NCI-H2196 (cell line): Measurements from ENCODE around the gene HSBP1L1.
A peak's percentile ranks its signal among the peaks of the same experiment; 100 is the strongest.
"Not testable (repeated sequence)": the region's sequence is repeated elsewhere in the genome, so short reads cannot be mapped to it uniquely, and the experiment has no call there.

Experiments
- DNase-seq: peaks from one replicate; lab custom pipeline; 2025; ENCODE audit not compliant: unreplicated experiment; lab: John Stamatoyannopoulos, UW

Gene HSBP1L1

GRCh38 chr18:79983253-79983652 is 18.8 kb downstream of the HSBP1L1 start:
- no peak for DNase-seq

GRCh38 chr18:79983793-79984192 is 19.4 kb downstream of the HSBP1L1 start:
- no peak for DNase-seq

DNA sequence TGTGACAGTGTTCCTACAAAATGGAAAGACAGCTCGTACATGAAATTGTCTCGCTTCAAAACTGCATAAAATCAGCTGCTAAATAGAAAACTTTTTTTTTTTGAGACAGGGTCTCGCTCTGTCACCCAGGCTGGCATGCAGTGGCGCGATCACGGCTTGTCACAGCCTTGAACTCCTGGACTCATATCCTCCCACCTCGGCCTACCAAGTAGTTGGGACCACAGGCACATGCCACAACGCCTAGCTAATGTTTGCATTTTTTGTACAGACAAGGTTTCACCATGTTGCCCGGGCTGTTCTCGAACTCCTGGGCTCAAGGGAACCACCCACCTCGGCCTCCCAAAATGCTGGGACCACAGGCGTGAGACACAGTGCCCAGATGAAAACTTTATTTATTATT is 20.7 kb downstream of the HSBP1L1 start:
- DNase-seq: no peak

DNA sequence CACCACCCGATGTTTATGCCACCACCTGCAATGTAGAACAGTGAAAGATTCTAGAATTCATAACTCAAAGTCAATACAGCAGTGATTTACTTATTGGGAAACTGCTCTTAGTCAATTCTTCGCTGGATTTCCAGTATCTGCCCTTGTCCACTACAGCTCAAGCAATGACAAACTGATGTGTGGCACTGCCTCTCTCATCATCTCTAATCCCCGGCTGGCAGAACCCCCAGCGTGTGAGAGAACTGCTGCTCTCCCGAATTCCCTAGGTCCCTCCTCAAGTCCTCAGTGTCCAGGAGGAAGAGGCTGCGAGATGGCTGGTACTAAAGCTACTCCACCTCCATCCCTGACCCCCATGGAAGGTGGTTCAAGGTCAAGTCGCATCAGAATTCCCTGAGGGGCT is 22.3 kb downstream of the HSBP1L1 start:
- no peak for DNase-seq

DNA sequence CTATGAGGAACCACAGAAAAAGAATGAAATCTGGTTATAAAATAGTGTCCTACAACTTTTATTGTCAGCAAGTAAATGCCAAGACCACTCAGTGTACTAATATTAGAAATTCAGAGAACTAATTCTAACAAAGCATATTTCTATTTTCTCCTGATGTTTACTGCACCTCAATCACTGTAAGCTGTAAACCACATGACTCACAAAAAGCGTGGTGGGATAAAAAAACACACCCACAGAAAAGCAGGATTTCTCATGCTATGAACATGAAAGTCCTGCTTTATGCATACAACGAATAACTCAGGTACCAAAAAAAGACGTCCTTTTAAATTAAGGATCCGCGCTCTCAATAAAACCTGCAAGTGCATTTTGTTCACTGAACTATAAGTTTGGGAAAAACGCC is 23.1 kb downstream of the HSBP1L1 start:
- no peak for DNase-seq

- peak; percentile 73 for DNase-seq
Measured at GRCh38 chr18:79988071-79988450, 23.6 kb downstream of the HSBP1L1 start.

DNA sequence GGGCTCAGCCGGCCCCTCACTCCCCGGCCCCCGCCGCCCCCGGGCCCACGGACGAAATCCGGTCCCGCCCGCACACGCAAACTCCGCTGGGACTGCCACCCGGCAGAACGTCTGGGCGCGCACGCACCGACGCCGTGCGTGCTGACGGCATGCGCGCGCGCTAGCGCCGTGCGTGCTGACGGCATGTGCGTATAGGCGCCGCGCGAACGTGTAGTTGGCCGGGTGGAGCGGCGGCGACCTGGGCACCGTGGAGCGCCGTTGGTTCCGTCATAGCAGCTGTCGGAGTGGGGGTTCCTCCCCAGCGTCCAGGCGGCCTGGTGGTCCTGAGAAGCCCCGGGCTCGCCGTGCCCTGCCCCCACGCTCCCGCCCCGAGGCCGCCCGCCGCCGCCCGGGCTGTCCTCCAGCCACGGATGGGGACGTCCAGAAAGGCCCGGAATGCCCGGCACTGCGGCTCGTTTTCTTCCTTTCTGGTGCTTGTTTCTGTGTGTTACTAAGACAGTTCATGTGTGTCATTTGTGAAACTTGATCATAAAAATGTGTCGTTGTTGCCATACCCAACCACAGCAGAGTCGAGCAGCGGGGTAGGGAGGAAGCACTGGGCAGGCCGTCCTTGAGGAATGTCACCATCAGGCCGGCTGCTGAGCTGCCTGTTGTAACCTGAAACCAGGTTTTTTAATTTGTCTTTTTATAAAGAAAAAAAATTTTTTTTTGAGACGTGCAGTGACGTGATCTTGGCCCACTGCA is 24.2 kb downstream of the HSBP1L1 start, which contains the start of gene TXNL4A:
TXNL4A (minus strand) TSS at position 113 of the 744 bp plus-strand sequence. CDS start 171 bp downstream, outside the sequence.
- peak; percentile 89 for DNase-seq

GRCh38 chr18:79989195-79989497 is 24.7 kb downstream of the HSBP1L1 start:
- no peak for DNase-seq

GRCh38 chr18:79991494-79991893 is 27.1 kb downstream of the HSBP1L1 start:
- DNase-seq: no peak

- DNase-seq: not testable (repeated sequence)
Measured at GRCh38 chr18:79999701-80000100, 35.3 kb downstream of the HSBP1L1 start.

GRCh38 chr18:80000877-80001276 is 36.4 kb downstream of the HSBP1L1 start:
- DNase-seq: no peak

DNA sequence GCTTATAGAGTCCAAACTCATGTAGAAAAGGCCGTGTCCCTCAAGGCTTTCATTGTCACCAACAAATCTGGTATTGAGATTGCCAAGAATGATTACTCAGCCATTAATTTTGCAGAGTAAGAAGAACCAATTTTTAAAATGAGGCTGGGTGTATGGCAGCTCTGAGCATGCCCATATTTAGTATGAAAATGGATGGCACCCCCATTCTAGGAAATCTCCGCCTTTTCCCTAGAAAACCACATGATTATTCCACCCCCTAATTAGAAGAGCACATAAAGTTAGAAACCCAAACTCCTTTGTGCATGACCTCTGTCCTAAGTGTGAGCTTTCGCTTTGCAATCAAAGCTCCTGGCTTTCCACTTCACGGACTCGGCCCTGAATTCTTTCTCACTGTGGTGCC is 38.0 kb downstream of the HSBP1L1 start:
- no peak for DNase-seq

- DNase-seq: no peak
Measured at GRCh38 chr18:80004600-80005342, 40.3 kb downstream of the HSBP1L1 start.

- DNase-seq: peak; percentile 25
Measured at GRCh38 chr18:80006724-80007123, 42.3 kb downstream of the HSBP1L1 start.

DNA sequence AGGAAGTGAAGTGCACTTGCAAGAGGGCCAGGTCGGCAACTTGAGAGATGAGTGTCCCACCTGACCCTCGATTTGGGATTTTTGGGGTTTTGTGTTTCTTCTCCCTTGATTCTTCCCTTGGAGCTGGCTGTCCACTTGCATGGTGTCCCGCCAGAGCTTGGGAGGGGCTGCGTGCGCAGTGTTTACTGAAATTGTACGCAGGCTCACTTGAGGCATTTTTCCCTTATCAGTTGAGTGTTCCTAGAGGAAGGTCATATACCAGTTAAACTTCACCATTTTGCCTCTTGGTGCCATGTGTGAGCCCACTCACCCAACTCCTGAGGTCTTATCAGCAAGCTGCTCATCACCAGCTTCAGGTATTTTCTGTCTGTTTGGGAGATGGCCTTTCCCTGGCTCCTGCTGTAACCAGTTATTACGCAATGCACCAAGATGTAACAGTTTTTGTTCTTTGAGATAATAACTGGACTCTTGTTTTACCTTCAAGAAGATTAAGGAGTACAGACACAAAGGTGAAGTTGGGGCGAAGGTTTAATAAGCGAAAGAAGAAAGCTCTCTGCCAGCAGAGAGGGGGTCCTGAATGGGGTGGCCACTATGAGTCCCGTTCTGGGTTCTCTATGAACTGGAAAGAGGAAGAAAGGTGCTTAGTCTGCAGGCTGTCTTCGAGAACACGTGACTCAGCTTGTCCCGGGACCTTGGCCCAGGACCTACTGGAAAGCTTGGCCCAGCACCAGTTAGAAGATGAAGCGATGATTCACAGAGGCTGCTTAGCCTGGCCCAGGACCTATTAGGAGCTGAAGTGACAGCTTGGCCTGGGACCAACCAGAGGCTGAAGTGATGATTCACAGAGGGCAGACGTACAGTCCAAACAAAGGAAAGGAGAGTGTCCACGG is 45.5 kb downstream of the HSBP1L1 start:
- DNase-seq: no peak

DNA sequence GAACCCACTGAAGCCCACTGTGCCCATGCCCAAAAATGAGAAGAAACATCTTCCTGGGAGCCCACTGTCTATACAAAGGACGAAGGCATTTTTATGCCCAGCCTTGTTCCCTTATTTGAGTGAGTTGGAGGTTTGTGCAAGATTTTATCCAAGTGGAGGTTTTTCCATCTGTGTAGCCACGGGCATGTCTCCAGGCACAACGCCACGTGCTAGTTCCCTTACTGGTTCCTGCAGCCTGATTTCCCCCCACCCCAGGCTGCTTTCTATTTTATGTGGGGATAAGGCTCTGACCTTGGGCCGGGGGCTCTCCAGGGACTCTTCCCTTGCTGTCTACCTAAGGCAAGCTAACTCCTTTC is 46.1 kb downstream of the HSBP1L1 start:
- DNase-seq: no peak

DNA sequence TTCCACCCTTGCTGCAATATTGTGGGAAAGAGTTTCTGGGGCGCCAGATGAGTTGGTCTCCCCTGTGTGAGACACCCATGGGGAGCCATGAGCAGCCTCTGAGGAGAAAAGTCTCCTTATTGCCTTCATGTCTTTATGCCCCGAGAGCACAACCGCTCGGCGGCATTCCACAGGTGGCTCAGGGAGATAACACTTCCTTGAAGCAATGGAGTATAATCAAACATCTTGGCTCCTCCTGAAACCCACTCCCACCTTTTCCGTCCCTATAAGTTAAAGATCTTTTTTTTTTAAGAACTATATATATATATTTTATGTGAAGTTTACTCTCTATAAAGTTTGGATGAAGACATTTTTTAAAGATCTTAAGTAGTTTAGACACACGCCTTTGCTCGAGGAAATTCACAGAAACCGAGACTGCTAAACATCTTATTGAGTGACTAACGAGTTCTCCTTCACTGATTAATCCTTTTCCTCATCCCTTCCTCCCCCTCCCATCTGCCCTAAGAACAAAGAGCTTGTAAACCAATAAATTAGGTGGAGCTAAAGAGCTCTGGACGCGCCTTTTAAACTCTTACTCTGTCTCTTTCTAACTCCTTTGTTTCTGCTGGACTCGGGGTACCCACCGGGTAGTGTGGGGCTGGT is 47.2 kb downstream of the HSBP1L1 start:
- DNase-seq: not testable (repeated sequence)

DNA sequence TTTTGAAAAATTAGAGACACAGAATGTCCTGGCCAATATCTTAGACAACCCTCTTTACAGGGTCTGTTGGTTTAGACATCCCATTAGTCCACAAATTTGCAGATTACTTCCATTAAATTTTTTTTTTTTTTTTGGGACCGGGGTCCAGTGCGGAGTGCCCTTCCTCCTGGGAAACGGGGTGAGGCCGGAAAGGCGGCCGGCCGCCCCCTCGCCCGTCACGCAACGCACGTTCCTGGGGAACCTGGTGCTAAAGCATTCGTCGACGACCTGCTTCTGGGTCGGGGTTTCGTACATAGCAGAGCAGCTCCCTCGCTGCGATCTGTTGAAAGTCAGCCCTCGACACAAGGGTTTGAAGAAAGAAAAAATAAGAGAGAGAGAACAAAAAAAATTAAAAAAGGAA is 48.3 kb downstream of the HSBP1L1 start:
- no peak for DNase-seq
